ENCODE results near the gene ATP11A.

ATP11A gene

GRCh38 chr13:112903606-112904195, 213.9 kb downstream of the ATP11A start:
- Histone ChIP-seq H3K4me1 (ENCODE audit: control insufficient read depth, insufficient read depth, low read length, poor library complexity, severe bottlenecking) (no peaks in the 10 kb centered on the region), H3K36me3 (ENCODE audit: control insufficient read depth, insufficient read depth, low read length) (no peaks in the 10 kb centered on the region), H3K27ac (ENCODE audit: insufficient read depth, low read length, poor library complexity, severe bottlenecking) (no peak overlapping the region), H3K4me3 (ENCODE audit: insufficient read depth, low read depth, low read length, poor library complexity, severe bottlenecking) (no peak overlapping the region), H3K27me3 (replicated peaks; ENCODE audit: control insufficient read depth, insufficient read depth, low read length, poor library complexity, severe bottlenecking) (no peaks in the 10 kb centered on the region), H3K9me3 (ENCODE audit: control insufficient read depth, low read length) (peaks cover 8% of the 10 kb centered on the region)
- DNase-seq: no peak

GRCh38 chr13:112904436-112904960, 214.7 kb downstream of the ATP11A start:
- DNase-seq: no peak
- H3K27me3 ChIP-seq (replicated peaks; ENCODE audit: control insufficient read depth, insufficient read depth, low read length, poor library complexity, severe bottlenecking): no peaks in the 10 kb centered on the region

GRCh38 chr13:112905086-112905485, 215.2 kb downstream of the ATP11A start:
- DNase-seq: no peak
- Histone ChIP-seq H3K4me1 (ENCODE audit: control insufficient read depth, insufficient read depth, low read length, poor library complexity, severe bottlenecking) (no peaks in the 10 kb centered on the region), H3K36me3 (ENCODE audit: control insufficient read depth, insufficient read depth, low read length) (no peaks in the 10 kb centered on the region), H3K27ac (ENCODE audit: insufficient read depth, low read length, poor library complexity, severe bottlenecking) (no peak overlapping the region), H3K4me3 (ENCODE audit: insufficient read depth, low read depth, low read length, poor library complexity, severe bottlenecking) (no peak overlapping the region), H3K27me3 (replicated peaks; ENCODE audit: control insufficient read depth, insufficient read depth, low read length, poor library complexity, severe bottlenecking) (no peaks in the 10 kb centered on the region), H3K9me3 (ENCODE audit: control insufficient read depth, low read length) (peaks cover 8% of the 10 kb centered on the region)

More at GRCh38 chr13:112904436-112904960, 214.7 kb downstream of the ATP11A start:
- Histone ChIP-seq H3K4me3 (ENCODE audit: insufficient read depth, low read depth, low read length, poor library complexity, severe bottlenecking) (no peak overlapping the region), H3K36me3 (ENCODE audit: control insufficient read depth, insufficient read depth, low read length) (no peaks in the 10 kb centered on the region), H3K27ac (ENCODE audit: insufficient read depth, low read length, poor library complexity, severe bottlenecking) (no peak overlapping the region), H3K9me3 (ENCODE audit: control insufficient read depth, low read length) (peaks cover 8% of the 10 kb centered on the region), H3K4me1 (ENCODE audit: control insufficient read depth, insufficient read depth, low read length, poor library complexity, severe bottlenecking) (no peaks in the 10 kb centered on the region)

GRCh38 chr13:112905619-112905989, 215.8 kb downstream of the ATP11A start:
- H3K36me3 ChIP-seq (ENCODE audit: control insufficient read depth, insufficient read depth, low read length): no peaks in the 10 kb centered on the region
- H3K27ac ChIP-seq (ENCODE audit: insufficient read depth, low read length, poor library complexity, severe bottlenecking): no peak overlapping the region
- no peak for DNase-seq
- H3K4me1 ChIP-seq (ENCODE audit: control insufficient read depth, insufficient read depth, low read length, poor library complexity, severe bottlenecking): no peaks in the 10 kb centered on the region
- H3K9me3 ChIP-seq (ENCODE audit: control insufficient read depth, low read length): peaks cover 8% of the 10 kb centered on the region
- no peaks in the 10 kb centered on the region for H3K27me3 ChIP-seq (replicated peaks; ENCODE audit: control insufficient read depth, insufficient read depth, low read length, poor library complexity, severe bottlenecking)
- no peak overlapping the region for H3K4me3 ChIP-seq (ENCODE audit: insufficient read depth, low read depth, low read length, poor library complexity, severe bottlenecking)

- no peaks in the 10 kb centered on the region for H3K36me3 ChIP-seq (ENCODE audit: control insufficient read depth, insufficient read depth, low read length)
- no peaks in the 10 kb centered on the region for H3K4me1 ChIP-seq (ENCODE audit: control insufficient read depth, insufficient read depth, low read length, poor library complexity, severe bottlenecking)
- DNase-seq: no peak
- H3K4me3 ChIP-seq (ENCODE audit: insufficient read depth, low read depth, low read length, poor library complexity, severe bottlenecking): no peak overlapping the region
- no peak overlapping the region for H3K27ac ChIP-seq (ENCODE audit: insufficient read depth, low read length, poor library complexity, severe bottlenecking)
- no peaks in the 10 kb centered on the region for H3K27me3 ChIP-seq (replicated peaks; ENCODE audit: control insufficient read depth, insufficient read depth, low read length, poor library complexity, severe bottlenecking)
- H3K9me3 ChIP-seq (ENCODE audit: control insufficient read depth, low read length): peaks cover 8% of the 10 kb centered on the region
Observed at GRCh38 chr13:112905990-112906641, 216.3 kb downstream of the ATP11A start.

- H3K9me3 ChIP-seq (ENCODE audit: control insufficient read depth, low read length): peaks cover 8% of the 10 kb centered on the region
- no peak overlapping the region for H3K27ac ChIP-seq (ENCODE audit: insufficient read depth, low read length, poor library complexity, severe bottlenecking)
- no peaks in the 10 kb centered on the region for H3K4me1 ChIP-seq (ENCODE audit: control insufficient read depth, insufficient read depth, low read length, poor library complexity, severe bottlenecking)
- no peaks in the 10 kb centered on the region for H3K36me3 ChIP-seq (ENCODE audit: control insufficient read depth, insufficient read depth, low read length)
- no peak overlapping the region for H3K4me3 ChIP-seq (ENCODE audit: insufficient read depth, low read depth, low read length, poor library complexity, severe bottlenecking)
- H3K27me3 ChIP-seq (replicated peaks; ENCODE audit: control insufficient read depth, insufficient read depth, low read length, poor library complexity, severe bottlenecking): no peaks in the 10 kb centered on the region
- no peak for DNase-seq
Observed at GRCh38 chr13:112907286-112907685, 217.4 kb downstream of the ATP11A start.

- H3K4me1 ChIP-seq (ENCODE audit: control insufficient read depth, insufficient read depth, low read length, poor library complexity, severe bottlenecking): no peaks in the 10 kb centered on the region
- H3K9me3 ChIP-seq (ENCODE audit: control insufficient read depth, low read length): peaks cover 8% of the 10 kb centered on the region
- H3K27ac ChIP-seq (ENCODE audit: insufficient read depth, low read length, poor library complexity, severe bottlenecking): no peak overlapping the region
- H3K27me3 ChIP-seq (replicated peaks; ENCODE audit: control insufficient read depth, insufficient read depth, low read length, poor library complexity, severe bottlenecking): no peaks in the 10 kb centered on the region
- no peaks in the 10 kb centered on the region for H3K36me3 ChIP-seq (ENCODE audit: control insufficient read depth, insufficient read depth, low read length)
- no peak overlapping the region for H3K4me3 ChIP-seq (ENCODE audit: insufficient read depth, low read depth, low read length, poor library complexity, severe bottlenecking)
- DNase-seq: no peak
Observed at GRCh38 chr13:112907871-112908331, 218.1 kb downstream of the ATP11A start.

GRCh38 chr13:112908342-112908741, 218.5 kb downstream of the ATP11A start:
- peaks cover 8% of the 10 kb centered on the region for H3K9me3 ChIP-seq (ENCODE audit: control insufficient read depth, low read length)
- H3K27ac ChIP-seq (ENCODE audit: insufficient read depth, low read length, poor library complexity, severe bottlenecking): no peak overlapping the region
- H3K4me1 ChIP-seq (ENCODE audit: control insufficient read depth, insufficient read depth, low read length, poor library complexity, severe bottlenecking): no peaks in the 10 kb centered on the region
- no peak overlapping the region for H3K4me3 ChIP-seq (ENCODE audit: insufficient read depth, low read depth, low read length, poor library complexity, severe bottlenecking)
- H3K27me3 ChIP-seq (replicated peaks; ENCODE audit: control insufficient read depth, insufficient read depth, low read length, poor library complexity, severe bottlenecking): no peaks in the 10 kb centered on the region
- H3K36me3 ChIP-seq (ENCODE audit: control insufficient read depth, insufficient read depth, low read length): no peaks in the 10 kb centered on the region
- no peak for DNase-seq

GRCh38 chr13:112910016-112910415, 220.2 kb downstream of the ATP11A start:
- Histone ChIP-seq H3K36me3 (ENCODE audit: control insufficient read depth, insufficient read depth, low read length) (no peaks in the 10 kb centered on the region), H3K4me1 (ENCODE audit: control insufficient read depth, insufficient read depth, low read length, poor library complexity, severe bottlenecking) (no peaks in the 10 kb centered on the region), H3K27ac (ENCODE audit: insufficient read depth, low read length, poor library complexity, severe bottlenecking) (no peak overlapping the region), H3K4me3 (ENCODE audit: insufficient read depth, low read depth, low read length, poor library complexity, severe bottlenecking) (no peak overlapping the region), H3K9me3 (ENCODE audit: control insufficient read depth, low read length) (peaks cover 6% of the 10 kb centered on the region), H3K27me3 (replicated peaks; ENCODE audit: control insufficient read depth, insufficient read depth, low read length, poor library complexity, severe bottlenecking) (no peaks in the 10 kb centered on the region)
- no peak for DNase-seq

- Histone ChIP-seq H3K4me3 (ENCODE audit: insufficient read depth, low read depth, low read length, poor library complexity, severe bottlenecking) (no peak overlapping the region), H3K4me1 (ENCODE audit: control insufficient read depth, insufficient read depth, low read length, poor library complexity, severe bottlenecking) (no peaks in the 10 kb centered on the region), H3K36me3 (ENCODE audit: control insufficient read depth, insufficient read depth, low read length) (no peaks in the 10 kb centered on the region), H3K27ac (ENCODE audit: insufficient read depth, low read length, poor library complexity, severe bottlenecking) (no peak overlapping the region), H3K27me3 (replicated peaks; ENCODE audit: control insufficient read depth, insufficient read depth, low read length, poor library complexity, severe bottlenecking) (no peaks in the 10 kb centered on the region), H3K9me3 (ENCODE audit: control insufficient read depth, low read length) (no peaks in the 10 kb centered on the region)
- no peak for DNase-seq
Observed at GRCh38 chr13:112910616-112911280, 220.9 kb downstream of the ATP11A start.
